ENCODE data around the gene CAPZB.
"Not testable (repeated sequence)": the region's sequence is repeated elsewhere in the genome, so short reads cannot be mapped to it uniquely, and the experiment has no call there.

The CAPZB gene

DNA sequence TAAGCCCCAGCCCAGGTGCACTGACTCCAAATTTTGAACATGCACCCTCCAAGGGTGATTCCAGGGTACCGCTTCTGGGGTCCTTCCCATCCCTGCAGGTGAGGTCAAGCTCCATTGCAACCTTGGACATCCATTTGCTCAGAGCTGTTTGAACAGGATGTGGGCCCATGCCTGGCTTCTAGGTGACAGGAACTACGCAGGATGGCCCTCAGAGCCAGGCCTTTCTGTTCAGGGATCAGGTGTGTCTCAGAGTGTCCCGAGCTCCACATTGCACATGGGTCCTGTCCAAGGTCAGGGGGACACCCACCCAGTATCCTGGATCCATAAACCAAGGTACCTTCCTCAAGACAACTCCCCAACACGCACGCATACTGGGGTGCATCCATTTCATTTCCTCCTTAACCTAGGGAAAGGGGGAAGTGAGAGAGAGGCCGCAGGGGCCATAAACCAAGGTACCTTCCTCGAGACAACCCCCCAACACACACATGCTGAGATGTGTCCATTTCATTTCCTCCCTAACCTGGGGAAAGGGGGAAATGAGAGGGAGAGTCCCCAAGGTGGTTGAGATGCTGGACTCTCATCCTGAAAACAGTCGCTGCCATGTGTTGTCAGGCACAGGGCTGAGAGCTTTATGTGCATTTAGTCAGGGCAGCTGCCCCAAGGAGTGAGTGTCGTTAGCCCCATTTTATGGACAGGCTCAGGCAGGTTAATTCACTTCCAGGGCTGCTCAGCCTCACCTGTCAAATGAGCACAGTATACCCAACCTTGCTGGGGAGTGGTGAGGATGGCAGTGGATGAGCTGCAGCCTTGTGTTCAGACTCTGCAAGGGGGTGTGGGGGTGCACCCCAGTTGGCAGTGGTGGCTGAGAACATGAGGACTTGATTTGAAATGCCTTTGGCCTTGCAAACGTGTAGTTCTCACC, 171.1 kb downstream of the CAPZB start:
- DNase-seq (ENCODE audit: low read depth in 1 of 2, low spot score in 1 of 2), result no peak

DNA sequence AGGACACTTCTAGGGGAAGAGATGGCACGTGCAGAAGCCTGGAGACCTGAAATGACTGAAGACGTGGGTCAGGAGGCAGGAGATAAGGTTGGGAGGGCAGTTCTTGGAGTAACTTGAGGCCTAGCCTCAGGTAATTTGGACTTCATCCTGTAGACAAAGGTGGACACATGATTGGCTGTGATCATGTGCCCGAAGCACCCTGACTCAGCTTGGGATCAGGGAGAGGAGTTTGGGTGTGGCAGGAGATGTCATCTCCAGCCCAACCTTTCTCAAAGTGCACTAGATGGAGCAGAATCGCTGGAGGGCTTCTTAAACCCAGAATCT, 171.7 kb downstream of the CAPZB start:
- no peak for DNase-seq (ENCODE audit: low read depth in 1 of 2, low spot score in 1 of 2)

DNA sequence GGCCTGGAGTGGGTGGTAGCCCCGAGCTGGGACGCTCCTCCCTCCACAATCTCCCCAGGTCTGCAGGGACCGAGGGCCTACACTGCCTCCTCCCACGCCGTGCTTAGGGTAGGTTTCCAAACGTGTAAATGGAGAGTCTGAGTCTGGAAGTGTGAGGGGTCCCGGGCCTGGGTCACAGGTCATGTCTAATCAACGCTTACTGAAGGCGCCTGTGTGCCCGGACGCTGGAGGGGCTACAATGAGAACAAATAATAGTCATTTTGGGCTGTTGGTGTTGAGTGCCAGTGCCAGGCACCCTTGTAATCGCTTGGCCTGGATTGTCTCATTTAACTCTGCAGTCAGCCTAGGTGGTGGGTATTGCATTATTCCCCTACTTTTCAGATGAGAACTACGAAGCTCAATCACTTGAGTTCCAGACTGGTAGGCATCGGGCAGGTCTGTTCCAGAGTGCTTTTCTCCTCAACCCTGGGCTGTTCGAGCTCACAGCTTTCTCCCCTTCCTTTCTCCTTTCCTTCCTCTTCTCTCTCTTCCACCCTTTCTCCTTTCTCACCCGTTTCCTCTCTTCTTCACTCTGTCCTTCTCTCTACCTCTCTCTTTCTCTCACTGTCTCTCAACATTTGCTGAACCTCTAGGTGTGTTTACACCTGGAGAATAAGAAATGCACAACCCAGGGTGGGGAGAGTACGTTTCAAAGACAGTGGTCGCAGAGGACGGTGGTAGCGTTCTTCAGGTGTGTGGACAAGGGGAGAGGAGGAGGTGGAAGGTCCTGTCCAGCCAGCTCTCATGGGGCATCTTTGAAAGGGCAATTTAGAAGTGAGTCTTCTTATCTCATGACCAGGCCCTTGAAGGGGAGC, 172.3 kb downstream of the CAPZB start:
- DNase-seq (ENCODE audit: low read depth in 1 of 2, low spot score in 1 of 2), result no peak

DNA sequence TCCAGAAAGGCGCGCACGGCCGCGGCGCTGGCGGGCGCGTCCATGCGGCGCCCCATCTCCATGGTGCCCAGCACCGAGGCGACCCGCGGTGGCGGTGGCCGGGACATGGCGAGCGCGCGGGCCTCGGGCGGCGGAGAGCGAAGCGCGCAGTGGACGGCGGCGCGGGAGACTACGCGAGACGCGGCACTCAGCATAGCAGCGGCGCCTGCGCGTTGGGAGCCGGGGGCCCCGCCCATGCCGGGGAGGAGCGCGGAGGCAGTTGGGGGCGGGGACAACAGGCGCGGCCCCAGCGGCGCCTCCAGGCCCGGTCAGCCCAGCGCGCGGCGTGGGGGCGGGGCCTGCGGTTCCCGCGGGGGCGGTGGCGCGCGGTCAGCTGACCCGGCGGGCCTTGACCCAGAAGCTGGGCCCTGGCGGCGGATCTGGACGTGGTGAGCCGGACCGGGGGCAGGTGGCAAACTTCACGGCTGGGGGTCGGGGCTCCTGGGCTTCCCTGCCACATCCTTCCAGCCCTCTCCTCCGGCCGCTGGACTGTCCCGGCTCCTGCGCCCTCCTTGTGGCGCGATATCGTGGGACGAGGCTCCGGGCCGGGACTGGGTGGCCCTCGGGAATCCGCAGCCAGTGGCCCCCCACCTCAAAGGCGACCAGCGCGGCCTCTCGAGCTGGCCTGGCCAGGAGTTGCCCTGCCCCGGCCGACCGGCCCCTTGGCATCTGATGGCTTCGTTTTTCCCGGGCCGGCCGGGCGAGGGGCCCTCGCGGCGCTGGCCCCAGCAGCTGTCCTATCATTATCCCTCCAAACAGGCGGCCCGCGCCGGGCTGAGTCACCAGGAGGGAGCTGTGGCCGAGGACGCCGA, 173.2 kb downstream of the CAPZB start, which contains the start of the genes AKR7A2 and SLC66A1:
AKR7A2 (minus strand) TSS at position 214 of the 851 bp plus-strand sequence; CDS start at position 194, 20 bp downstream.
SLC66A1 (plus strand) TSS at position 396 of the 851 bp plus-strand sequence. CDS start 5,352 bp downstream, outside the sequence.
- peak; percentile 88 to 89 for DNase-seq (ENCODE audit: low read depth in 1 of 2, low spot score in 1 of 2)

DNA sequence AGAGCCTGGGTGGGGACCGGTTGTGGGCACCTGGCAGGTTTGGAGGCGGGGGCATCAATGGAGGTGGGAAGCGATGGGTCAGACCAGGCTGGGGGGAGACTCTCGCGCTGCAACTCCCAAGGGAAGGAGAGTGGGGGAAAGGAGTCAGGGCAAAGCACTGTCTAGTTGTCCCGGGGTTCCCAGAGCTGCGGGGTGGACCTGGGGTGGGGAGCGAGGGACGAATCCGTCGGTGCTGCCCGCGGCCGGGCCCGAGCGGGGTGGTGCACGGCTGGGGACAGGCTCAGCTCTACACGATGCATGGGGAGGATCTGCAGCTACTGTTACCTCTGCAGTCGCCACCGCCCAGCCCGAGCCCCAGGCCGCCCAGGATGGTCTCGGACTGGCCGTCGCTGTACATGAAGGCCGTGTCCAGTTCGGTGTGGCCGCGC, 173.8 kb downstream of the CAPZB start:
- DNase-seq (ENCODE audit: low read depth in 1 of 2, low spot score in 1 of 2), result no peak

DNA sequence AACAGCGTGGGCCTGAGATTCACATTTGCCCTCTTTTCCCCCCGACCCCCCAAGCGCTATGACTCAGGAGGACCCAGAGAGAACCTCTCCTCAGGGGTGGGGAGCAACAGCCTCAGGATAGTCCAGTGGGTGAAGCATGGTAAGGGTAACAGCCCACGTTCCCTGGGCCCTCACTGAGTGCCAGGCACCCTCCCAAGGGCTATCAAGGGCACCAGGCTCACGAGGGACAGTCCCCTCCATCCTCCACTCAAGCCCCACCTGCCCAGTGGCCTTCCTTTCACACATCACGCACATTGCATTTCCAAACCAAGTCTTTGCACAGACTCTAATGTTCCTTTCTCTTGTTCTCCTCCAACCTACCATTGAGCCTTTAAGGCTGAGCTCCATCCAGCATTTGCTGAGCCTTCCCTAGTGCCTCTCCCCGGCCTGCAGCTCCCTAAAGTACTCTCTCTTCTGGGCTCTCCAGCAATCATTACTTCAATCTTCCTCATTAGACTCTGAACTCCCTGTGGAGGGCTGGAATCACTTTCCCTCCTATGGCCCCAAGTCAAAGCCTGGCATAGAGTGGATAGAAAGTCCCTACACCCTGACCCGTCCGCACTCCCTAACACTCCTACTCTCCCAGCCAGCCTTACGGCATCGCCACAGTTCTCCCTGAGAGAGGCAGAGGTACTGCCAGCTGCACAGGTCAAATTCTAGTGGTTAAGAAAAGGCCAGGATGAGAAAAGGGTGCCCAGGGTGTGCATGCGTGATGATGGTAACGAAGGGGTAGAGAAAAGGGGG, 174.4 kb downstream of the CAPZB start:
- DNase-seq (ENCODE audit: low read depth in 1 of 2, low spot score in 1 of 2), result no peak

DNA sequence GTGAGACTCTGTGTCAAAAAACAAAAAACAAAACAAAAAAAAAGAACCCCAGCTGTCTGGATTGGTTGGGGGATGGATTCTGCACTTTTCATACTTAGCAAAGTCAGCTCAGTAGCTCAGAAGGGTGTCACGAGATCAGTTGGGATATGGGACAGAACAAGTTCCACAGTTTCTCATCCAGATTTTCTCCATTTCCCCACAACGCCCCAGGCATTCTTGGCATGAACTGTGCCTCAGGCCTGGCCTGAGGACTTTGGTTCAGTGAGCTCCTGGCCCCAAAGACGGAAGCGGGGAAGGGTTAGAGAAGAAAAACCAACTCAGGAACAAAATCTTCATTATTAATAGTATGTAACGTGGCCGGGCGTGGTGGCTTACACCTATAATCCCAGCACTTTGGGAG, 175.3 kb downstream of the CAPZB start:
- no peak for DNase-seq (ENCODE audit: low read depth in 1 of 2, low spot score in 1 of 2)

DNA sequence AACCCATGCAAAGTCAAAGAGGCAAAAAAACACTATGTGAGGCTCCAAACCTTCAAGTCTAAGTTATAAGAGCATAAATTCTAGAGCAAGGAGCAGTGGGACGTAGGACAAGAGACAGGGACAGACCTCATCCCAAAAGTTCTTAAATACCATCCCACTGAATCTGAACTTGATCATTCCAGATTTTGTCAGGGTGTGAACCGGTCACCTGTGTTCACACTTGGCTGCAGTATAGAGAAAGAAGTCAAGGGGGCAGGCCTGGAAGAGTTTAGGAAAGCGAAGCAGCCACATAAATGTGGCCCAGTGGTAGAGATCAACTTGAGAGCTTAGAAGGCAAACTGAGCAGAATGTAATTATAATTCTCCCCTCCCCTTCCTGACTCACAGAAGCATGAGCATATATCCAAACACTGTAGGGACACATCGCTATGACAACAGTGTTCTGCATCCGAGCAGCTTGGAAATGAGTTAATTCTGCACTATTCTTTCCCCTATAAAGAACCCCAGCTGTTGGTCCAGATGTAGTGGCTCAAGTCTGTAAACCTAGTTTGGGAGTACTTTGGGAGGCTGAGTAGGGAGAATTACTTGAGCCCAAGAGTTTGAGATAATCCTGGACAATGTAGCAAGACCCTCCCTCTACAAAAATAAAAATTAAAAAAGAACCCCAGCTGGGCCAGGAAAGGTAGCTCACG, 176.1 kb downstream of the CAPZB start:
- DNase-seq (ENCODE audit: low read depth in 1 of 2, low spot score in 1 of 2), result no peak

DNA sequence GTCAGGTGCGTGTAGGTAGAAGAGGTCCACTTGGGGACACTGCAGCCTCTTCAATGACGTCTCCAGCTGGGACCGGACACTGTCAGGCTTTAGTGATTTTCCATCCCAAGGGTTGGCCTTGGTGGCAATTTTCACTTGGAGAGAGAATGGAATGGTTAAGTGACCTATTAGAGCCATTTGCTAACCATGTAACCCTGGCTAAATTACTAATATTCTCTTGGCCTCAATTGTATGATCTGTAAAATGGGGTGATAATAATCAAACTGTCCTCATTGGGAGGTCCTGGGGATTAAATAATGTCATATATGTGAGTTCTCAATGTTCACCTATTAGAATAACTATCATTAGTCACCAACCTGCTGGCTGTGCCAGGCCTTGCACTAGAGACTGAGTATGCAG, 176.8 kb downstream of the CAPZB start:
- no peak for DNase-seq (ENCODE audit: low read depth in 1 of 2, low spot score in 1 of 2)

DNA sequence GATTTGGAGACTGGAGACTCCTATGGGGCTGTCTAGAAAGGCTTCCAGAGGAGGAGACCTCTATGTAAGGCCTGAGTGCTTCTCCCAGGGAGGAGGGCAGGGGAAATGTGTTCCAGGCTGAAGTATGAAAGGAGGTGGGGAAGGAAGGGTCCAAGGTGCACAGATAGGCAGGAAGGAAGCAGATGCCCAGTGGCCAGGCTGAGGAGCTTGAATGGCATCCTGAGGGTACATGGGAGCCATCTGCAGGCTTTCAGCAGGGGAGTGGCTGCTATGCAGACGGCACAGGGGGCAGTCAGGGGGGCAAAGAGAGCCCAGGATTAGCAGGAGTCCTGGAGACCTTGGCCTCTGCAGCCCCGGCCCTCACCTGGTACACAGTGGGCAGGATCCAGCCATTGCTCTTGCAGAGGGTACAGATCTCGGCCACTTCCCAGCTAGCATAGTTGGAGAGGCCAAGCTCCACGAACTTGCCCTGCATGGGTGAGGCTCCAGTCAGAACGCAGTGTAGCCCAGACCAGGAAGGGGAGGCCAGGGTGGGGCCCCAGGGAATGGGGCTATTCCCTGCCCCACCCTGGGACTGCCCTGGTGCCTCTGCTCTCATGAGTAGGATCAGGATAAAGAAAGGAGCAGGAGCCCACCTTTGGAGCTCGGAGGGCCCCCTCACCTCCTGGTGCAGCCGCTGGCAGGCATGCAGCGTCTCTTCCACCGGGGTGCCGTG, 177.4 kb downstream of the CAPZB start:
- no peak for DNase-seq (ENCODE audit: low read depth in 1 of 2, low spot score in 1 of 2)

DNA sequence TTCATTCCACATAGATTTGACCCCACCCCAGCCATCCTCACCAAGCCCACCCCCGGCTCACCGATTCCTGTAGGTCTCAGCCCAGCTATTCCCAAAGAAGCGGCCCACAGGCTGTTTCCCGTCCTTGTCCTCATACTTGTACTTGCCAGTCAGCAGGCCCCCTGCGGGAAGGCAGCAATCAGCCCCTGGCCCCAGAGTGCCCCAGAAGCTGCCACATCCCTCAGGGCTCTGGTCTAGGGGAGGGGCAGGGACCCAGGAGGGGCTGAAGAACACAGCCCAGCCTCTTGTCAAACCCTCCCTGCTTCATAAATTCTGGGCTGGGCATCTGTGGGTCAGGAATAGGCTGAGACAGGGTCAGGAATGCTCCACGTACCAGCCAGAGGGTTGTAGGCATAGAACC, 178.4 kb downstream of the CAPZB start:
- no peak for DNase-seq (ENCODE audit: low read depth in 1 of 2, low spot score in 1 of 2)

DNA sequence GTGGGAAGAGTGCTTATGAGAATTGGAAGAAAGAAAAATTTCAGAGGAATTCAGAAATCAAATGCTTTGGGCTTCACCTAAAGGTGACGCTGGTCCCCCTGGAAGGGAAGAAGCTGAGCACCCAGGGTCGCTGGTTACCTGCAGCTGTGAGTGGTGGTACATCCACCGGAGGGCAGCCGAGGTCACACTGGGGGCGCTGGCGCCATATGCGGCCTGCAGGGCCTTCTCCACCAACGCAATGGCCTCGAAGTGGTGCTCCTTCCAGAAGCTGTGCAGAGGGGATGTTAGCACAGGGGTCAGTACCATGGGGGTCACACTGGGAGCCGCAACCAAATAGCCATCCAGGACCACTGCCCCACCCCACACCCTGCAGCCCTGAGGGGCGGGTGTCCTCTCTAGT, 179.5 kb downstream of the CAPZB start:
- DNase-seq (ENCODE audit: low read depth in 1 of 2, low spot score in 1 of 2), result no peak

DNA sequence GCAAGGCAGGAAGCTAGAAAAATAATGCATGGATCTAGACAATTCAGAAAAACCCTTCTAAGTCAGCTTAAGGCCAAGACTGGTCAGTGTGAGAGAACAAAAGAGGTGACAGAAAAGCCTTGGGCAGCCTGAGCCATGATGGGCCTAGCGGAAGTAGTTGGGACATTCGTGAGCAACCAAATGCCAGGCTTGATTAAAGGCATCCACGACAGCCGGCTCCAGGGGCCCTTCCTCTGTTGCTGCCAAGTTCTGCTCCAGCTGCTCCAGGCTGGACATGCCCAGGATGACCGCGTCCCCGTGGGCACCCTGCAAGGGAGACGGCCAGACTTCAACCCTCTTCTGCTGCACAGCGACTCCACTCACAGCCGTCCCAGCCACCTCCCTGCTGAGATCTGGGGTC, 181.3 kb downstream of the CAPZB start:
- DNase-seq (ENCODE audit: low read depth in 1 of 2, low spot score in 1 of 2), result not testable (repeated sequence)

DNA sequence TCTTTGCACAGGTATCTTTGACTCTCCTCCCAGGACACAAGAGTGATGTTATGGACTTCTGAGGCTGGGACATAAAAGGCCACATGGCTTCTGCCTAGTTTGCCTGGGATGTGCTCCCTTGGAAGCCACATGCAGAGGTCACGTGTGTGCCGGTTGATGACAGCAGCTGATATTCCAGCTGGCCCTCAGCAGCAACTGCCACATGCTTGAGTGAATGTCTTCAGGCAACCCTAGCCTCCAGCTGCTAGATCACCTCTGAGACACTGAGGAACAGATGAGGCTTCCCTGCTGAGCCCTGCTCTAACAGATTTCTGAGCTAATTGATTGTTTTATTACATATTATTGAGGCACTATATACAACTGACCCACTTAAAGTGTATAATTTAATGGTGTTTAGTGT, 185.1 kb downstream of the CAPZB start:
- no peak for DNase-seq (ENCODE audit: low read depth in 1 of 2, low spot score in 1 of 2)

DNA sequence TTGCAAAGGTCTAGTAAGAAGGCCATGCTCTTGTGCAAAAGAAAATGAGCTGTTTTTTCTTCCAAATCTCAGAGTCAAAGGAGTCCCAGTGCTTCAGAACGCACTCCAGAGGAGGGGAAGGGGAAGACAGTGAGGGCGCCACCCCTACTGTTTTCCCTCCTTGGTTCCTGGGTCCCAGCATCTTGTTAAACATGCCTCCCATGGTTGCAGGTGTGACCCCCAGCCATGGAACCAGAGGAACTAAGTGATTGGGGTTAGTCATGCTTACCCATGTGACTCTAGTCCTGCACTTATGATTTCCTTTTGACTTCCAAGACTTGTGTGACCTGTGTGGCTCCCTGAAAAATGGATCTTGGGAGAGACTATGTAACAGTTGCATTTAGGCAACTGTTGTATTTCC, 190.7 kb downstream of the CAPZB start:
- no peak for DNase-seq (ENCODE audit: low read depth in 1 of 2, low spot score in 1 of 2)

DNA sequence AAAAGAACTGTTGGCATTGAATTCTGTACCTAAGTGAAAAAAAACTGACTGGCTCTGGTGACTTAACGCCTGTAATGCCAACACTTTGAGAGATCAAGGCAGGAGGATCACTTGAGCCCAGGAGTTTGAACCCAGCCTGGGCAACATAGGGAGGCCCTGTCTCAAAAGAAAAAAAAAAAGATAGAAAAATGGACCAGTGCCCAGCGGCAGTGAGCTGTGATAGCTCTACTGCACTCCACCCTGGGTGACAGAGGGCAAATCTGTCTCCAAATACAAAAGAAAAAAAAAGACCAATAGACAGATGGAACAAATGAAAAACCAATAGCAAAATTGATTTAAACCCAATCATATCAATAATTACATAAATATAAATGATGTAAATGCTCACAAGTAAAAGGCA, 196.1 kb downstream of the CAPZB start:
- no peak for DNase-seq (ENCODE audit: low read depth in 1 of 2, low spot score in 1 of 2)
